Adrenal gland (tissue), 5 donors: ENCODE results near the gene CALM3.

ENCODE experiments used
- CTCF ChIP-seq, 6 experiments: fragments of 450-650 bp in 4 of 6; fragments of 200-600 bp in 2 of 6; sonication (generic) in 1 of 6; IDR thresholded peaks; 1 replicate in 5 of 6; 2 replicates in 1 of 6; pipeline versions ENCODE4 v1.5.1 to v1.8.0; 2016 to 2021; ENCODE audit warnings: antibody characterized with exemption in 6 of 6, mild to moderate bottlenecking in 2 of 6, moderate library complexity in 1 of 6
- POLR2A ChIP-seq, 2 donors: fragments of 450-650 bp; IDR thresholded peaks; one replicate each; pipeline ENCODE4 v1.6.1; 2017; ENCODE audit warnings: antibody characterized with exemption in 2 of 2, mild to moderate bottlenecking in 2 of 2, moderate library complexity in 1 of 2
- donor health status: DM: no; HTN: no; CAD: no.

GRCh38 chr19:46608178-46608577 is 7.0 kb downstream of the CALM3 start:
- no peak for TF ChIP-seq CTCF (IDR thresholded peaks at IDR 0.05)
- no peak for TF ChIP-seq POLR2A (IDR thresholded peaks at IDR 0.05)
